Upper lobe of left lung (tissue), 4 donors: Measurements from ENCODE around the gene CRHR2.

ENCODE experiments used
- EP300 ChIP-seq, 4 donors: sonication (generic); formaldehyde crosslinking; IDR thresholded peaks; one replicate each; pipeline ENCODE4 v1.5.1; 2017; ENCODE audit warnings: antibody characterized with exemption in 4 of 4, control low read depth in 2 of 4
- POLR2A ChIP-seq, 4 donors: fragments of 450-650 bp; IDR thresholded peaks; one replicate each; pipeline ENCODE4 v1.5.1; 2016 to 2017; ENCODE audit warnings: antibody characterized with exemption in 4 of 4, mild to moderate bottlenecking in 2 of 4
- POLR2AphosphoS5 ChIP-seq, 2 donors: sonication (generic); formaldehyde crosslinking; IDR thresholded peaks; one replicate each; pipeline ENCODE4 v1.5.1; 2017; ENCODE audit warnings: antibody characterized with exemption in 2 of 2
- TF ChIP-seq, protein P1 (sequence below), 6 experiments: fragments of 450-650 bp in 4 of 6; fragments of 200-600 bp in 2 of 6; sonication (generic) in 2 of 6; IDR thresholded peaks; one replicate each; pipeline ENCODE4 v1.5.1; 2016 to 2019; ENCODE audit warnings: antibody characterized with exemption in 6 of 6

DNA sequence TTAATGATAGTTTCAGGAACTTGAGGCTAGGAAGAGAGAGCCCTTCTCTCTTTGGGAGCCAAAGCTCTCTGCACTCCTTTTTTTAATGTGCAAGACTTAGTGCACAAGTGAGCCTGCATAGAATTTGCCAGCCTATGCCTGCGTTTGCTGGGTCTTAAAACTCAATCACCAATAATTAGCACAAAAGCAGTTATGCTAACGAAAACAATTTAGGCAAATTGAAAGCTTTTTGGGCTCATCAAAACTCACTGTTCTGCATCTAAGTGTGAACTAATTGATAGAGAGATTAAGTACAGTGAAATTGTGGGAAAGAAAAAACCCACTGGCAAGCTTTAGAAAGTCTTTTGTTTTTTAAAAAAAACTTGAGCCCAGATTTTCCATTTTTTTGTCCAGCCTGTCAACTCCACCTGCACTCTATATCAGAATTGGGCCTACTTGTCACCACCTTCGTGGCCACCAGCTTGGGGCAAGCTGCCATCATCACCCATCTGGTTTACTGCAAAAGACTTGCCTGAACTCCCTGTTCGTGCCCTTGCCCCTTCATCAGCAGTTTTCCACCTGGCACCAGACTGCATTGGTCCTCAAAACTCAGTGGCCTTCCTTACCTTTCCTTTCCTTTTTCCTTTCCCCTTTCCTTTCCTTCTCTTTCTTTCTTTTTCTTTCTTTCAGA, 37.8 kb downstream of the CRHR2 start:
- TF ChIP-seq, protein P1, sequence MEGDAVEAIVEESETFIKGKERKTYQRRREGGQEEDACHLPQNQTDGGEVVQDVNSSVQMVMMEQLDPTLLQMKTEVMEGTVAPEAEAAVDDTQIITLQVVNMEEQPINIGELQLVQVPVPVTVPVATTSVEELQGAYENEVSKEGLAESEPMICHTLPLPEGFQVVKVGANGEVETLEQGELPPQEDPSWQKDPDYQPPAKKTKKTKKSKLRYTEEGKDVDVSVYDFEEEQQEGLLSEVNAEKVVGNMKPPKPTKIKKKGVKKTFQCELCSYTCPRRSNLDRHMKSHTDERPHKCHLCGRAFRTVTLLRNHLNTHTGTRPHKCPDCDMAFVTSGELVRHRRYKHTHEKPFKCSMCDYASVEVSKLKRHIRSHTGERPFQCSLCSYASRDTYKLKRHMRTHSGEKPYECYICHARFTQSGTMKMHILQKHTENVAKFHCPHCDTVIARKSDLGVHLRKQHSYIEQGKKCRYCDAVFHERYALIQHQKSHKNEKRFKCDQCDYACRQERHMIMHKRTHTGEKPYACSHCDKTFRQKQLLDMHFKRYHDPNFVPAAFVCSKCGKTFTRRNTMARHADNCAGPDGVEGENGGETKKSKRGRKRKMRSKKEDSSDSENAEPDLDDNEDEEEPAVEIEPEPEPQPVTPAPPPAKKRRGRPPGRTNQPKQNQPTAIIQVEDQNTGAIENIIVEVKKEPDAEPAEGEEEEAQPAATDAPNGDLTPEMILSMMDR (IDR thresholded peaks at IDR 0.05) = no peak
- TF ChIP-seq POLR2A (IDR thresholded peaks at IDR 0.05) (no peak), EP300 (IDR thresholded peaks at IDR 0.05) (no peak), POLR2AphosphoS5 (IDR thresholded peaks at IDR 0.05) (no peak)
